MM.1S (cell line): ENCODE results near the gene HOXB2.

Source experiments
- EZH2 ChIP-seq: fragments of 300-600 bp; sonication (generic); optimal IDR thresholded peaks from 2 replicates; pipeline ENCODE3; 2017; ENCODE audit warnings: low read depth, mild to moderate bottlenecking, antibody characterized with exemption, low read length, mixed read lengths
- EZH2phosphoT487 ChIP-seq: fragments of 300-600 bp; sonication (generic); IDR thresholded peaks from 2 replicates; pipeline ENCODE4 v1.6.1; 2018; ENCODE audit warnings: antibody characterized with exemption, low read length
- TF ChIP-seq, protein P1 (sequence below): fragments of 300-600 bp; sonication (generic); IDR thresholded peaks from 2 replicates; pipeline ENCODE4 v1.5.1; 2016; ENCODE audit warnings: antibody characterized with exemption, low read length, mixed read lengths

DNA sequence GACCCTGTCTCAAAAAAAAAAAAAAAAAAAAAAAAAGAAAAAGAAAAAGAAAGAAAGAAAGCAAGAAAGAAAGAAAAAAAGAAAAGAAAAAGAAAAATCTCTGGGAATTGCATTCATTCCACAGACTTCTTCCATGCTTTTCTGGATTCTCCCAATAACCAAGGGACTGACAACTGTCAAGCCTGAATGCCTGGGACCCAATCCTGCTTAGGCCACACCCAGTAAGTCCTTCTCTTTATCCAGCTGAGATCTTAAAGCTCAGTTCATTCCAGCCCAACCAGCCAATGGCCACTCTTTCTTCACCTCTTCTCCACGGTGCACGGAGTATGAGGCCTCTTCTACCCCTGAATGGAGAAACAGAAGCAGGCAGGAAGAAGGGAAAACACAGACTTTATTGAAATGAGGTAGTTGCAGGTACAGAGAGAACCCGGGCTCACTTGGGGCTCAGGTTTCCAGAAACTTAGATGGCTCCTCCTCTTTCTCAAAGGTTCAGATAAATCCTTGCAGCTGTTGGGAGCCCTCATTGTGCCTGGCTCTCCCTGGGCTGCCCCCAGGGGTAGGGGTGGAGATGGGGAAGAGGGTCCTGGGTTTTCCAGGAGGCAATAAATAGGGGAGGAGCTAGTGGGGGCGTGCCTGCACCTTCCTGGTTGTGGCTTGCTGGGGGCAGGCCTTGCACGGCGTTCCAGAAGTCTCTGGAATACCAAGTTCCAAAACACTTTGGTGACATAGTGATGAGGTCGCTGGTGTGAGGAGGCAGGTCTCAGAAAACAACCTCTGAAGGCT is 16.6 kb downstream of the HOXB2 start:
- TF ChIP-seq EZH2 (no peak), EZH2phosphoT487 (no peak)
- TF ChIP-seq, protein P1, sequence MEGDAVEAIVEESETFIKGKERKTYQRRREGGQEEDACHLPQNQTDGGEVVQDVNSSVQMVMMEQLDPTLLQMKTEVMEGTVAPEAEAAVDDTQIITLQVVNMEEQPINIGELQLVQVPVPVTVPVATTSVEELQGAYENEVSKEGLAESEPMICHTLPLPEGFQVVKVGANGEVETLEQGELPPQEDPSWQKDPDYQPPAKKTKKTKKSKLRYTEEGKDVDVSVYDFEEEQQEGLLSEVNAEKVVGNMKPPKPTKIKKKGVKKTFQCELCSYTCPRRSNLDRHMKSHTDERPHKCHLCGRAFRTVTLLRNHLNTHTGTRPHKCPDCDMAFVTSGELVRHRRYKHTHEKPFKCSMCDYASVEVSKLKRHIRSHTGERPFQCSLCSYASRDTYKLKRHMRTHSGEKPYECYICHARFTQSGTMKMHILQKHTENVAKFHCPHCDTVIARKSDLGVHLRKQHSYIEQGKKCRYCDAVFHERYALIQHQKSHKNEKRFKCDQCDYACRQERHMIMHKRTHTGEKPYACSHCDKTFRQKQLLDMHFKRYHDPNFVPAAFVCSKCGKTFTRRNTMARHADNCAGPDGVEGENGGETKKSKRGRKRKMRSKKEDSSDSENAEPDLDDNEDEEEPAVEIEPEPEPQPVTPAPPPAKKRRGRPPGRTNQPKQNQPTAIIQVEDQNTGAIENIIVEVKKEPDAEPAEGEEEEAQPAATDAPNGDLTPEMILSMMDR = no peak
